Trophoblast cell (in vitro differentiated cells and primary cell): ENCODE results near the gene OR9A4.

Source experiments
- DNase-seq, 2 donors: peaks; one replicate each; pipeline ENCODE4 v3.0.0-alpha.2; 2016
- H2AFZ ChIP-seq: 2 replicates; pipeline ENCODE4 v1.6.1; 2013; ENCODE audit warnings: low read length, moderate library complexity, mild to moderate bottlenecking; ENCODE audit not compliant: insufficient read depth, poor library complexity
- H2AK5ac ChIP-seq: 2 replicates; pipeline ENCODE4 v1.6.1; 2013; ENCODE audit warnings: mild to moderate bottlenecking, low read length
- H2BK120ac ChIP-seq: 2 replicates; pipeline ENCODE4 v1.6.1; 2013; ENCODE audit warnings: low read length, mild to moderate bottlenecking, moderate library complexity; ENCODE audit not compliant: insufficient read depth, poor library complexity
- H2BK12ac ChIP-seq: 2 replicates; pipeline ENCODE4 v1.6.1; 2013; ENCODE audit warnings: mild to moderate bottlenecking, low read length, moderate library complexity
- H2BK5ac ChIP-seq: 2 replicates; pipeline ENCODE4 v1.6.1; 2013; ENCODE audit warnings: low read length, low read depth, moderate library complexity, mild to moderate bottlenecking; ENCODE audit not compliant: poor library complexity
- H3K14ac ChIP-seq: 2 replicates; pipeline ENCODE4 v1.6.1; 2013; ENCODE audit warnings: mild to moderate bottlenecking, low read length
- H3K18ac ChIP-seq: 2 replicates; pipeline ENCODE4 v1.6.1; 2013; ENCODE audit warnings: mild to moderate bottlenecking, low read length
- H3K23ac ChIP-seq: 2 replicates; pipeline ENCODE4 v1.6.1; 2013; ENCODE audit warnings: low read length
- H3K27ac ChIP-seq: 2 replicates; pipeline ENCODE4 v1.5.1; 2013; ENCODE audit warnings: low read depth, mild to moderate bottlenecking, inconsistent platforms, low read length, moderate library complexity
- H3K27me3 ChIP-seq: 2 replicates; pipeline ENCODE4 v1.6.1; 2013; ENCODE audit warnings: inconsistent platforms, mild to moderate bottlenecking, low read length, moderate library complexity; ENCODE audit not compliant: insufficient read depth
- H3K36me3 ChIP-seq, 2 experiments: 1 replicate in 1 of 2; 2 replicates in 1 of 2; pipeline ENCODE4 v1.6.1; 2013; ENCODE audit warnings: low read length in 2 of 2, mild to moderate bottlenecking in 2 of 2, moderate library complexity in 1 of 2; ENCODE audit not compliant: insufficient read depth in 2 of 2, control insufficient read depth in 1 of 2
- H3K4ac ChIP-seq: 2 replicates; pipeline ENCODE4 v1.6.1; 2013; ENCODE audit warnings: low read depth, mild to moderate bottlenecking, low read length, moderate library complexity
- H3K4me1 ChIP-seq, 2 experiments: 1 replicate in 1 of 2; 2 replicates in 1 of 2; pipeline ENCODE4 v1.6.1; 2013; ENCODE audit warnings: low read length in 2 of 2, mild to moderate bottlenecking in 2 of 2, moderate library complexity in 1 of 2; ENCODE audit not compliant: insufficient read depth in 2 of 2, control insufficient read depth in 1 of 2
- H3K4me2 ChIP-seq: 2 replicates; pipeline ENCODE4 v1.6.1; 2013; ENCODE audit warnings: inconsistent platforms, mild to moderate bottlenecking, low read length, moderate library complexity
- H3K4me3 ChIP-seq: 2 replicates; pipeline ENCODE4 v1.5.1; 2013; ENCODE audit warnings: mild to moderate bottlenecking, low read depth, low read length, inconsistent platforms
- H3K79me1 ChIP-seq: one replicate; pipeline ENCODE4 v1.6.1; 2013; ENCODE audit warnings: low read length
- H3K79me2 ChIP-seq: 2 replicates; pipeline ENCODE4 v1.6.1; 2013; ENCODE audit warnings: low read length, mild to moderate bottlenecking; ENCODE audit not compliant: control insufficient read depth, insufficient read depth, poor library complexity
- H3K9ac ChIP-seq: 2 replicates; pipeline ENCODE4 v1.6.1; 2013; ENCODE audit warnings: mild to moderate bottlenecking, low read length
- H3K9me3 ChIP-seq: 2 replicates; pipeline ENCODE4 v1.6.1; 2013; ENCODE audit warnings: low read depth, mild to moderate bottlenecking, control low read depth, inconsistent platforms, low read length; ENCODE audit not compliant: insufficient read depth
- H4K12ac ChIP-seq: 2 replicates; pipeline ENCODE4 v1.6.1; 2013; ENCODE audit warnings: low read depth, mild to moderate bottlenecking, low read length, moderate library complexity
- H4K8ac ChIP-seq: 2 replicates; pipeline ENCODE4 v1.6.1; 2013; ENCODE audit warnings: low read depth, mild to moderate bottlenecking, low read length, moderate library complexity
- H4K91ac ChIP-seq: one replicate; pipeline ENCODE4 v1.6.1; 2013; ENCODE audit warnings: low read depth, mild to moderate bottlenecking, low read length, moderate library complexity
- WGBS: extraction: QIAGEN DNeasy Blood & Tissue Kit; methylation state at CpG from one replicate; pipeline ENCODE4 v1.1.7; 2013; ENCODE audit warnings: missing lambda C conversion rate; ENCODE audit not compliant: insufficient read length, insufficient coverage; ENCODE audit errors: extremely low coverage; 5-methylcytosine and 5-hydroxymethylcytosine counted together

Gene OR9A4

GRCh38 chr7:141928146-141928844 lies 12.1 kb downstream of the OR9A4 start:
- Histone ChIP-seq H2BK5ac (no peak overlapping the region), H3K27ac (no peak overlapping the region), H3K18ac (no peak overlapping the region), H3K4me1 (no peaks in the 10 kb centered on the region), H3K14ac (no peak overlapping the region), H3K79me2 (no peaks in the 10 kb centered on the region), H2BK120ac (no peak overlapping the region), H2BK12ac (no peak overlapping the region), H2AK5ac (no peak overlapping the region), H3K9me3 (no peaks in the 10 kb centered on the region), H3K4ac (no peak overlapping the region), H2AFZ (no peak overlapping the region), H3K9ac (no peak overlapping the region), H4K91ac (no peak overlapping the region), H3K36me3 (no peaks in the 10 kb centered on the region), H3K4me2 (no peak overlapping the region), H3K27me3 (no peaks in the 10 kb centered on the region), H3K23ac (no peak overlapping the region), H4K12ac (no peak overlapping the region), H3K79me1 (no peaks in the 10 kb centered on the region), H4K8ac (no peak overlapping the region), H3K4me3 (no peak overlapping the region)
- WGBS = 100% methylated on average over 1 of the region's 2 CpGs
- no peak for DNase-seq

- H2BK12ac ChIP-seq = no peak overlapping the region
- no peak overlapping the region for H3K23ac ChIP-seq
- H3K9me3 ChIP-seq = no peaks in the 10 kb centered on the region
- H2BK120ac ChIP-seq = no peak overlapping the region
- no peak for DNase-seq
- H2AFZ ChIP-seq = no peak overlapping the region
- no peak overlapping the region for H4K8ac ChIP-seq
- no peaks in the 10 kb centered on the region for H3K79me1 ChIP-seq
- no peaks in the 10 kb centered on the region for H3K36me3 ChIP-seq
- no peaks in the 10 kb centered on the region for H3K27me3 ChIP-seq
- no peak overlapping the region for H3K18ac ChIP-seq
- no peak overlapping the region for H2BK5ac ChIP-seq
- H3K4me2 ChIP-seq = no peak overlapping the region
- no peak overlapping the region for H3K9ac ChIP-seq
- no peak overlapping the region for H3K14ac ChIP-seq
- H4K91ac ChIP-seq = no peak overlapping the region
- no peaks in the 10 kb centered on the region for H3K4me1 ChIP-seq
- H3K4ac ChIP-seq = no peak overlapping the region
- no peak overlapping the region for H4K12ac ChIP-seq
- no peak overlapping the region for H3K4me3 ChIP-seq
- no peak overlapping the region for H3K27ac ChIP-seq
- H2AK5ac ChIP-seq = no peak overlapping the region
- H3K79me2 ChIP-seq = no peaks in the 10 kb centered on the region
- no CpG with 5 or more reads among the region's 3 CpGs for WGBS
Measured at GRCh38 chr7:141928845-141929195, 12.6 kb downstream of the OR9A4 start.

- H2AFZ ChIP-seq = no peak overlapping the region
- H3K4ac ChIP-seq = no peak overlapping the region
- H3K27ac ChIP-seq = no peak overlapping the region
- no peaks in the 10 kb centered on the region for H3K36me3 ChIP-seq
- H3K27me3 ChIP-seq = no peaks in the 10 kb centered on the region
- no peaks in the 10 kb centered on the region for H3K79me1 ChIP-seq
- no peak overlapping the region for H2BK120ac ChIP-seq
- H3K9ac ChIP-seq = no peak overlapping the region
- no peak overlapping the region for H3K23ac ChIP-seq
- H3K4me2 ChIP-seq = no peak overlapping the region
- H4K8ac ChIP-seq = no peak overlapping the region
- no CpG with 5 or more reads among the region's 5 CpGs for WGBS
- no peak overlapping the region for H3K18ac ChIP-seq
- no peak overlapping the region for H4K12ac ChIP-seq
- H3K9me3 ChIP-seq = no peaks in the 10 kb centered on the region
- no peak overlapping the region for H2AK5ac ChIP-seq
- H4K91ac ChIP-seq = no peak overlapping the region
- no peaks in the 10 kb centered on the region for H3K79me2 ChIP-seq
- no peak overlapping the region for H3K4me3 ChIP-seq
- H3K14ac ChIP-seq = no peak overlapping the region
- no peak overlapping the region for H2BK5ac ChIP-seq
- no peak overlapping the region for H2BK12ac ChIP-seq
- H3K4me1 ChIP-seq = no peaks in the 10 kb centered on the region
- DNase-seq = no peak
Measured at GRCh38 chr7:141930211-141930610, 14.0 kb downstream of the OR9A4 start.

- Histone ChIP-seq H3K79me1 (no peaks in the 10 kb centered on the region), H3K27ac (no peak overlapping the region), H4K91ac (no peak overlapping the region), H3K27me3 (no peaks in the 10 kb centered on the region), H3K9ac (no peak overlapping the region), H2AFZ (no peak overlapping the region), H3K79me2 (no peaks in the 10 kb centered on the region), H4K8ac (no peak overlapping the region), H3K4me1 (no peaks in the 10 kb centered on the region), H3K4me2 (no peak overlapping the region), H3K9me3 (peaks cover 3% of the 10 kb centered on the region), H2AK5ac (no peak overlapping the region), H3K14ac (no peak overlapping the region), H3K36me3 (no peaks in the 10 kb centered on the region), H3K23ac (no peak overlapping the region), H4K12ac (no peak overlapping the region), H3K18ac (no peak overlapping the region), H2BK120ac (no peak overlapping the region), H2BK12ac (no peak overlapping the region), H3K4me3 (no peak overlapping the region), H2BK5ac (no peak overlapping the region), H3K4ac (no peak overlapping the region)
- WGBS = no CpG with 5 or more reads among the region's 3 CpGs
- DNase-seq = no peak
Measured at GRCh38 chr7:141941075-141941474, 24.9 kb downstream of the OR9A4 start.
